Measurements from ENCODE around the gene BAG3. TPM values are rescaled to one million over a fixed set of nuclear protein-coding genes. Genes with fewer than 3 reads are reported as not detected.
A peak's percentile ranks its signal among the peaks of the same experiment; 100 is the strongest.

BAG3 gene
- total and polyA plus RNA-seq, 9 of the 15 experiments (the other 6 are each of a cell fraction or from before 2014, with no cell fraction given) = 2.6 to 27.4 (median 7.2) TPM

DNA sequence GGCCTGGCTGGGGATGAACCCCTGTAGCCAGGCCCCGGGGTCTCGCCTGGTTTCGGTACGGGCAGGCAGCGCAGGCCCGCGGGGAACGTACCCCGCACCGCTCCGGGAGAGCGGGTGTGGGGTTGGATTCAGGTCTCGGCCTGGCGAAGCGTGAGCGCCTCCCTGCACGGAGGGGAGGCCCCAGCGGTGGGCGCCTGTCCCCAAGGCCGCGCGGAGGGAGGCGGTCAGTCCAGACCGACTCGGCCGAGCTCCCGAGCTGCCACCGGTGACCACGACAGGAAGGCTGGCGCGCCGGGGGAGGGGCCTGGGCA is 74.3 kb downstream of the BAG3 start (continued):
- TF ChIP-seq ELF4 (CRISPR knock-in tag; IDR thresholded peaks at IDR 0.05) (no peak), POLR2H (tag; IDR thresholded peaks at IDR 0.05; ENCODE audit: low read depth) (peak; percentile 65), ZBTB17 (CRISPR knock-in tag; IDR thresholded peaks at IDR 0.05) (no peak), BRD4 (IDR thresholded peaks at IDR 0.05) (no peak), ZNF274 (IDR thresholded peaks at IDR 0.05; ENCODE audit: borderline replicate concordance, low read depth, low read length) (no peak), MTA1 (IDR thresholded peaks at IDR 0.05; ENCODE audit: borderline replicate concordance) (0 out of 2 replicates have a peak, but pooled peaks have one; percentile 22), TAF1 (IDR thresholded peaks at IDR 0.05; ENCODE audit: control insufficient read depth, extremely low read depth, insufficient read depth, low read length, severe bottlenecking) (peak; percentile 78), RFX5 (IDR thresholded peaks at IDR 0.05; ENCODE audit: low read depth, low read length) (no peak), MAFG (tag; conservative IDR thresholded peaks at IDR 0.05) (no peak), SPI1 (IDR thresholded peaks at IDR 0.05; ENCODE audit: borderline replicate concordance, low read depth, low read length) (no peak), PHB (CRISPR knock-in tag; IDR thresholded peaks at IDR 0.05) (no peak), PML (IDR thresholded peaks at IDR 0.05; ENCODE audit: low read length) (no peak; the same call in 1 of the 2 replicates), SRSF9 (IDR thresholded peaks at IDR 0.05; ENCODE audit: borderline replicate concordance, low read depth, low read length) (no peak), ZBTB8A (IDR thresholded peaks at IDR 0.05; ENCODE audit: partially characterized antibody) (no peak), CTBP1 (IDR thresholded peaks at IDR 0.05; ENCODE audit: borderline replicate concordance) (no peak), TCF7 (IDR thresholded peaks at IDR 0.05; ENCODE audit: borderline replicate concordance) (no peak), HMG20B (CRISPR knock-in tag; IDR thresholded peaks at IDR 0.05) (no peak), RBM14 (IDR thresholded peaks at IDR 0.05; ENCODE audit: borderline replicate concordance, insufficient read depth, low read depth, low read length) (no peak), NUFIP1 (IDR thresholded peaks at IDR 0.05; ENCODE audit: partially characterized antibody) (no peak)
- TF ChIP-seq, protein P1, sequence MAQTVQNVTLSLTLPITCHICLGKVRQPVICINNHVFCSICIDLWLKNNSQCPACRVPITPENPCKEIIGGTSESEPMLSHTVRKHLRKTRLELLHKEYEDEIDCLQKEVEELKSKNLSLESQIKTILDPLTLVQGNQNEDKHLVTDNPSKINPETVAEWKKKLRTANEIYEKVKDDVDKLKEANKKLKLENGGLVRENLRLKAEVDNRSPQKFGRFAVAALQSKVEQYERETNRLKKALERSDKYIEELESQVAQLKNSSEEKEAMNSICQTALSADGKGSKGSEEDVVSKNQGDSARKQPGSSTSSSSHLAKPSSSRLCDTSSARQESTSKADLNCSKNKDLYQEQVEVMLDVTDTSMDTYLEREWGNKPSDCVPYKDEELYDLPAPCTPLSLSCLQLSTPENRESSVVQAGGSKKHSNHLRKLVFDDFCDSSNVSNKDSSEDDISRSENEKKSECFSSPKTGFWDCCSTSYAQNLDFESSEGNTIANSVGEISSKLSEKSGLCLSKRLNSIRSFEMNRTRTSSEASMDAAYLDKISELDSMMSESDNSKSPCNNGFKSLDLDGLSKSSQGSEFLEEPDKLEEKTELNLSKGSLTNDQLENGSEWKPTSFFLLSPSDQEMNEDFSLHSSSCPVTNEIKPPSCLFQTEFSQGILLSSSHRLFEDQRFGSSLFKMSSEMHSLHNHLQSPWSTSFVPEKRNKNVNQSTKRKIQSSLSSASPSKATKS (CRISPR knock-in tag; IDR thresholded peaks at IDR 0.05) = no peak
- TF ChIP-seq, protein P2, sequence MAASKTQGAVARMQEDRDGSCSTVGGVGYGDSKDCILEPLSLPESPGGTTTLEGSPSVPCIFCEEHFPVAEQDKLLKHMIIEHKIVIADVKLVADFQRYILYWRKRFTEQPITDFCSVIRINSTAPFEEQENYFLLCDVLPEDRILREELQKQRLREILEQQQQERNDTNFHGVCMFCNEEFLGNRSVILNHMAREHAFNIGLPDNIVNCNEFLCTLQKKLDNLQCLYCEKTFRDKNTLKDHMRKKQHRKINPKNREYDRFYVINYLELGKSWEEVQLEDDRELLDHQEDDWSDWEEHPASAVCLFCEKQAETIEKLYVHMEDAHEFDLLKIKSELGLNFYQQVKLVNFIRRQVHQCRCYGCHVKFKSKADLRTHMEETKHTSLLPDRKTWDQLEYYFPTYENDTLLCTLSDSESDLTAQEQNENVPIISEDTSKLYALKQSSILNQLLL (CRISPR knock-in tag; IDR thresholded peaks at IDR 0.05; ENCODE audit: borderline replicate concordance) = no peak
- TF ChIP-seq, protein P3, sequence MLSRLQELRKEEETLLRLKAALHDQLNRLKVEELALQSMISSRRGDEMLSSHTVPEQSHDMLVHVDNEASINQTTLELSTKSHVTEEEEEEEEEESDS (CRISPR knock-in tag; IDR thresholded peaks at IDR 0.05) = no peak
- TF ChIP-seq, protein P4, sequence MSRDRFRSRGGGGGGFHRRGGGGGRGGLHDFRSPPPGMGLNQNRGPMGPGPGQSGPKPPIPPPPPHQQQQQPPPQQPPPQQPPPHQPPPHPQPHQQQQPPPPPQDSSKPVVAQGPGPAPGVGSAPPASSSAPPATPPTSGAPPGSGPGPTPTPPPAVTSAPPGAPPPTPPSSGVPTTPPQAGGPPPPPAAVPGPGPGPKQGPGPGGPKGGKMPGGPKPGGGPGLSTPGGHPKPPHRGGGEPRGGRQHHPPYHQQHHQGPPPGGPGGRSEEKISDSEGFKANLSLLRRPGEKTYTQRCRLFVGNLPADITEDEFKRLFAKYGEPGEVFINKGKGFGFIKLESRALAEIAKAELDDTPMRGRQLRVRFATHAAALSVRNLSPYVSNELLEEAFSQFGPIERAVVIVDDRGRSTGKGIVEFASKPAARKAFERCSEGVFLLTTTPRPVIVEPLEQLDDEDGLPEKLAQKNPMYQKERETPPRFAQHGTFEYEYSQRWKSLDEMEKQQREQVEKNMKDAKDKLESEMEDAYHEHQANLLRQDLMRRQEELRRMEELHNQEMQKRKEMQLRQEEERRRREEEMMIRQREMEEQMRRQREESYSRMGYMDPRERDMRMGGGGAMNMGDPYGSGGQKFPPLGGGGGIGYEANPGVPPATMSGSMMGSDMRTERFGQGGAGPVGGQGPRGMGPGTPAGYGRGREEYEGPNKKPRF (IDR thresholded peaks at IDR 0.05; ENCODE audit: low read depth, low read length) = no peak
- TF ChIP-seq, protein P5, sequence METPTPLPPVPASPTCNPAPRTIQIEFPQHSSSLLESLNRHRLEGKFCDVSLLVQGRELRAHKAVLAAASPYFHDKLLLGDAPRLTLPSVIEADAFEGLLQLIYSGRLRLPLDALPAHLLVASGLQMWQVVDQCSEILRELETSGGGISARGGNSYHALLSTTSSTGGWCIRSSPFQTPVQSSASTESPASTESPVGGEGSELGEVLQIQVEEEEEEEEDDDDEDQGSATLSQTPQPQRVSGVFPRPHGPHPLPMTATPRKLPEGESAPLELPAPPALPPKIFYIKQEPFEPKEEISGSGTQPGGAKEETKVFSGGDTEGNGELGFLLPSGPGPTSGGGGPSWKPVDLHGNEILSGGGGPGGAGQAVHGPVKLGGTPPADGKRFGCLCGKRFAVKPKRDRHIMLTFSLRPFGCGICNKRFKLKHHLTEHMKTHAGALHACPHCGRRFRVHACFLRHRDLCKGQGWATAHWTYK (CRISPR knock-in tag; IDR thresholded peaks at IDR 0.05) = peak; percentile 17; the same call in 1 of the 2 replicates
